NOMO-1 treated with dmso at 0.1 percent for 144 hours (cell line): ENCODE measurements around the gene CYGB.
"Not testable (repeated sequence)": the region's sequence is repeated elsewhere in the genome, so short reads cannot be mapped to it uniquely, and the experiment has no call there.

ENCODE experiments used
- DNase-seq: peaks from one replicate; lab custom pipeline; 2025; ENCODE audit not compliant: unreplicated experiment; lab: John Stamatoyannopoulos, UW

The CYGB gene

DNA sequence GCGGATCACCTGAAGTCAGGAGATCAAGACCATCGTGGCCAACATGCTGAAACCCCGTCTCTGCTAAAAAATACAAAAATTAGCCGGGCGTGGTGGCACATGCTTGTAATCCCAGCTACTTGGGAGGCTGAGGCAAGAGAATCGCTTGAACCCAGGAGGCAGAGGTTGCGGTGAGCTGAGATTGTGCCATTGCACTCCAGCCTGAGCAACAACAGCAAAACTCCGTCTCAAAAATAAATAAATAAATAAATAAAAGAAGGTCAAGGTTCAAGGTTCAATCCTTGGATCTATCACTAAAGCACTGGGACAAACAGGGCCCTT is 12.0 kb downstream of the CYGB start:
- DNase-seq = not testable (repeated sequence)

DNA sequence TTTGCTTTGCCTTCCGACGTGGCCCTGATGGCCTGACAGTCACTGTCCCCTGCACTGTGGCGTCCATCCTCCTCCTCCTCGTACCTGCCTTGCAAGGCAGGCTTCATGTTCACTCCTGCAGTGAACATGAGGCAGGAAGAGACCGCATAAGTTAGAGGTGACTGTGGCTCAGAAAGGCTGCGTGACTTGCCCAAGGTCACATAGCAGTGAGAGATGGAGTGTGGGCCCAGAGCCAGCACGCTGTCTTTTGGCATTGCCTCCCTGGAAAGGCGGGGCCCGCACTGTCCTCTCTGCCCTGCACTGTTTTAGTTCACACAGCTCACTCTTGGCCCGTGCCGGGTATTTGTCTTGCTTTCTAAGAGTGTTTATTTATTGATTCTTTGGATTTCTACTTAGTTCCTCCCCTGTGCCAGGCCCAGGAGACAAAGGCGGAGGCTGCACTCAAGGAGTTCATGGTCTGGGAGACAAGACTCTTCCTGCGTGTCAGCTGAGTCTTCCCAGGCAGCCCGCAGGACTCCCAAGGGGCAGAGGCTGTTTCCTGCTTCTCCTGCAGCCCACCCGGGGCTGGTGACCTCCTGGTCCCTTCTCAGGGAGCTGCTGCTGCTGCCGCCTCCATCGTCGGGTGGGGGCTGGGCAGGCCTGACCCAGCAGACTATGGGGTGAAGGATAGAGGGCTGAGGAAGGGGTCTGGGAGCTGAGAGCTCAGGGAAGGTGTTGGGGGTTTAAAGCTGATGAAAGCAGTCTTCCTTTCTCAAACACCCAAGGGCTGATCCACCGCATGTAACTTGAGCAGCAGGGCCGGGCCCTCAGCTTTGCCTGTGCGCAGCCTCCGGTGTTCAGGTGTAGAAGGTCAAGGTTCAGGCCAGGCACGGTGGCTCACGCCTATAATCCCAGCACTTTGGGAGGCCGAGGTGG is 12.7 kb downstream of the CYGB start:
- DNase-seq = no peak

DNA sequence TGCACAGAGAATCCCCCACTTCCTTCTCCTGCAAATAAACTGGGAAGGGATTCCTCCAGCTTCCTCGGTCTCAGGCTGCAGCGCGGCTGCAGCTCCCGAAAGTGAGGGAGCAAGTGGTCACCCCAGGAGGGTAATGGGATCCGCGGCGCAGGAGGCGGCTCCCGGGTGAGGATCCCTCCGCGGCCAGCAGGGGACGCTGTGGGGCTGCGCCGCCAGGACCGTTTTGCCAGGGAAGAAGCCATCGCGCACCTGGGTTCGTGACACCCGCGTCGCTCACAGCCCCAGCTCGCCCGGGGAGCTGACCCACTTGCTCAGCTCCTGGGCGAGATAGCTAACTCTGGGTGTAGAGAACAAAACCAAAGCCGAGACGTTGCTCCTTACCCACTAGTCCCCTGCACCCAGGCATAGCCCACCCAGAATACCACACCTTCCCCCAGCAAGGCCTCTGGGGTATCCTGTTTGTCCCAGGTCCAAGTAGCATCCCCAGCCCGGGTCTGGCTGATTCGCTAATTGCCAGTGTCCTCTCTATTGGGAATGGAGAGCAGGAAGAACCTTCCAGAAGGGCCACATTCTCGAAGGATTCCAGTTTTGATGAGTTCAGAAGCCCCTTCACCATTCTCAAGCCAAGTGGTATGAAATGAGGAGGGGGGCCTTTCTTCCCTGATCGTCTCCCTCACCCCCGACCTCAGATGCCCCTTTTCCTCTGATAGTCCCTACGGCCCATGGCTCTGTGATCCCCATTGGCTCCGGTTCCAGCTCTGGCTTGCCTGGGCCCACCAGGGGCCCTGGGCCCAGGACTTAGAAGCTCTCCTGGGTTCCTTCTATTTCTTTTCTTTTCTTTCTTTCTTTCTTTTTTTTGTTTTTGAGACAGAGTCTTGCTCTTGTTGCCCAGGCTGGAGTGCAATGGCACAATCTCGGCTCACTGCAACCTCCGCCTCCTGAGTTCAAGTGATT is 14.1 kb downstream of the CYGB start:
- DNase-seq = peak; percentile 57

- DNase-seq = not testable (repeated sequence)
Observed at GRCh38 chr17:76521683-76522082, 15.8 kb downstream of the CYGB start.

GRCh38 chr17:76521262-76521661 is 16.2 kb downstream of the CYGB start:
- no peak for DNase-seq

GRCh38 chr17:76519048-76519966 is 18.2 kb downstream of the CYGB start:
- DNase-seq = no peak

DNA sequence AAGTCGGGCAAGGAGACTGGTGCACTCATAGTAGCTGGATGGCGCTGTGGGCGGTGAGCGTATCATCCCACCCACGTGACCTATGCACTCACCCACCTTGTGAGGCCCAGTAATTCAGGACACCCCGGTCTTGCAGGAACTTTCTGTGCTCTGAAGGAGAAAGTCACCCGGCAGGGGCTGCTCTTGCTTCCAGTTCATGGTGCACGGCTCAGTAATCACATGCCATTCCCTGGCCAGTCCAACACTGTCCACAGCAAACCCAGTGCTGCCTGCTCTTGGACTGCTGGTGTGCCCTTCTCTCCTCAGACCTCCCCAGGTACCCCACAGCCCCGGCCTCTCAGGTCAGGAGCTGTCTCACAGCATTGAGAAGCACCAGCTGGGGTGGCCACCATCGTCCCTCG is 19.9 kb downstream of the CYGB start:
- no peak for DNase-seq

DNA sequence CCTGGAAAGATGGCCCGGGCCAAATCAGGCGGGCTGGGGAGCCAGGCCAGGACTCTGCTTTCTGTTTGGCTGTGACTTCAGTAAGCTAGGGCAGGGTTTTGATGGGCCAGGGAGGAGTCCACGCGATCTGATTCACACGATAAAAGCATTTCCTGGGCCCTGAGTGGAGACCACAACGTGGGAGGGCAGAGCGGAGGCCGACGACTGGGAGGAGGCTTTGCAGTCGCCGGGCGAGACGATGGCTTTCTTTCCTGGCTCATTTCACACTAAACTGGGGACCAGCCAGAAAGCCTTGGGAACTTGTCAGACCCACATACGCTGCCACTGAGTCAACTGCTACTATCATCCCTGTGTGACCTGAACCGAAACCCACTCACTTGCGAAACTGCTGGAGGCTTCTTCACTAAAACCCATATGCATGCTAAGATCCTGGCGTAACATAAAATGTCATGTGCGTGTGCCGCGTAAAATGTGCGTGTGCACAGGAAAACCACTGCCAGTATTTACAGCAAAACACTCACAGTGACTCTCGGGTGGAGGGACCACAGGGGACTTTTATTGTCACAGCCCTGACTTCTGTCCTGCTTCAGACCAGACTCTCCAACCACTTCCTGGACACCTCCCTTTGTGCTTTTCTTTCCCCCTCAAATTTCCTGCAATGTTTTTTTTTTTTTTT is 22.1 kb downstream of the CYGB start:
- DNase-seq = no peak

DNA sequence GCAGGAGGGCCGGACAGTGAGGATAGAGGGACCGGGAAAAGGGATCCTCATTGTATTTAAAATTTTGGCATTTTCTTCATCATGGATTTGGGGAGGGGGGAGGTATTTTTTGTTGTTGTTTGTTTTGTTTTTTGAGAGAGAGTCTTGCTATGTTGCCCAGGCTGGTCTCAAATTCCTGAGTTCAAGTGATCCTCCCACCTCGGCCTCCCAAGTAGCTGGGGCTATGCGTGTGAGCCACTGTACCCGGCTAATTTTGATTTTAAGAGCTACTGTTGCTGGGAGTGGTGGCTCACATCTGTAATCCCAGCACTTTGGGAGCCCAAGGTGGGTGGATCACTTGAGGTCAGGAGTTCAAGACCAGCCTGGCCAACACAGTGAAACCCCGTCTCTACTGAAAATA is 23.2 kb downstream of the CYGB start:
- DNase-seq = not testable (repeated sequence)

DNA sequence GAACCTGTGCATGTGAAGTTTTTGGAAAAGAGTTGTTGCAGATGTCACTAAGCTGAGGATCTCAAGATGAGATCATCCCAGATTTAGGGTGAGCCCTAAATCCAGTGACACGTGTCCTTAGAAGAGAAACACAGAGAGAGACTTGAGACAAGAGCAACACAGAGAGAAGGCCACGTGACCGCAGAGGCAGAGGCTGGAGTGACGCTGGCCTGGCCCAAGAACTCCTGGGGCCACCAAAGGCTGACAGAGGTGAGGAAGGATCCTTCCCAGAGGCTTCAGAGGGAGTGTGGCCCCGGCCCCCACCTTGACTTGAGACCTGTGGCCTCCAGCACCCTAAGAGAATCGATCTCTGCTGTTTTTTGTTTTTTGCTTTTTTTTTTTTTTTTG is 24.2 kb downstream of the CYGB start:
- DNase-seq = no peak

DNA sequence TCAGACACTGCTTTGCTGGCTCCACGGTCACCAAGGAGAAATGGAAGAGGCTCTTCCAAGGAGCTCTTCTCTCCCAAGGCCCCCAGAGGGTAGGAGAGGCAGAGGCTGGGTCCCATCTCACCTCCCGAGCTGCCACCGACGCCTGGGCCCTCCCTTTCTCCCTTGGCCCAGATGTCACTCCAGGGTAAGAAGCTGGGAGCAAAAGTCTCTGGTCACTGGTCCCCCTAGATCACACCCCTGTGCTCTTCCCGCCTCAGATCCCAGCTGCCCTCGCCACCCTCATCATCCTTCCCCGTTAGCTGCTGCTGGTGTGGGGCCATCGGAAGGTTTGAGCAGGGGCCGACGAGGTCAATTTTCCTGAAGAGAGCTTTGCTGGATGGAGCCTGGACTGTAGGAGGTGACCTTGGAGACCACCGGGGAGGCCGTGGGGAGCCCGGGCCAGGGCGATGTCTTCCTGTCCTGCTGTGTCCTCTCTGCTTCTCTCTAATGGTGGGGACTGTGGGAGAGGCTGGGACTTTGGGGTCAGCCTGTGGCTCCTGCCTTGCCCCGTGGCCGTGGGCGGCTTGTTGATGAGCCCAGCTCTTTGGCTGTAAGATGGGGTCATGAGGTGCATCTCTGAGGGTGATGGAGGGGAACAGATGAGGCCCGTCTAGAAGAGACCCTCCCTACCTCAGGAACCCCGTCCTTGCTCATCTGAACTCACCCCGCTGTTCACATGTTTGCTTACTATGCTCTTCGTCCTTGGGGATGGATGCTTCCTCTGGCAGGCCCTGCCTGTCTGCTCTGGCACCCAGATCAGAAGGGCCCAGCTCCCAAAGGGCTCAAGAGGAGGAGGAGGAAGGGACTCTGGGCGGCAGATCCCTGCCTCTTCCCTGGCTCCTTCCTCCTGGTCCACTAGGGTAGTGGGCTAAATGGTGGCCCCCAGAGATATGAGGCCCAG is 24.9 kb downstream of the CYGB start:
- DNase-seq = no peak

- DNase-seq = no peak
Observed at GRCh38 chr17:76511668-76512365, 25.7 kb downstream of the CYGB start.

DNA sequence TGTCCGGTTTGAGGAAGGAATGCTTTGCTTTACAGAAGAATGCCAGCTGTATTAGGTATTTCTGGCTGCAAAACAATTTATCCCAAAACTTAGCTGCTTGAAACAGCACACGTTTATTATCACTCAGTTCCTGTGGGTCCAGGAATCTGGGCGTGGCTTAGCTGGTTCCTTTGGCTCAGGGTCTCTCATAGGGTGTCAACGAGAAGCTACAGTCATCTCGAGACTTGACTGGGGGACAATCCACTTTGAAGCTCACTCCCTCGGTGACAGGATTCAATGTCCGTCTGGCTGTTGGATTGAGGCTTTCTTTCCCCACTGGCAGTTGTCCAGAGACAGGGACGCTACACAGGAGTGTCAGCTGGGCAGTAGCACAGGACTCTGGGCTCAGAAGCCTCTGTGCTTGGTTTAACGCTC is 26.7 kb downstream of the CYGB start:
- DNase-seq = no peak

DNA sequence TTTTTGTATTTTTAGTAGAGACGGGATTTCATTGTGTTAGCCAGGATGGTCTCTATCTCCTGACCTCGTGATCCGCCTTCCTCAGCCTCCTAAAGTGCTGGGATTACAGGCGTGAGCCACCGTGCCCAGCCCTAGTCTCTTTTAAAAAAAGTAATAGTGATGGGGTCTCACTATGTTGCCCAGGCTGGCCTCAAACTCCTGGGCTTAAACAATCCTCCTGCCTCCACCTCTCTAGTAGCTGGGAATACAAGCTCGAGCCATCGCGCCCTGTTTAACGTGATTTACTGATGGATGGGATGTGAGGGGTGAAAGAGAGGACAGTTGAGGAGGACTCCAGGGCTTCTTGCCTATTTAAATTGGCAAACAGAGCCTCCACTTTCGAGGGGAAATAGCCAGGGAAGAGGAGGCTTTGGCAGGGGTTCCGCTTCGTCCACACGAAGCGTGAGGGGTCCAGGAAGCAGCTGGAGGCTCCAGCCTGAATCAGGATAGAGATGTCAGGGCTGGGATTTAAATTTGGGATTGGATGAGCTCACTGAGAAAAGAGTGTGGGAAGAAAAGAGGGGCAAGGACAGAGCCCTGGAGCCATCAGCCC is 28.9 kb downstream of the CYGB start:
- DNase-seq = not testable (repeated sequence)

DNA sequence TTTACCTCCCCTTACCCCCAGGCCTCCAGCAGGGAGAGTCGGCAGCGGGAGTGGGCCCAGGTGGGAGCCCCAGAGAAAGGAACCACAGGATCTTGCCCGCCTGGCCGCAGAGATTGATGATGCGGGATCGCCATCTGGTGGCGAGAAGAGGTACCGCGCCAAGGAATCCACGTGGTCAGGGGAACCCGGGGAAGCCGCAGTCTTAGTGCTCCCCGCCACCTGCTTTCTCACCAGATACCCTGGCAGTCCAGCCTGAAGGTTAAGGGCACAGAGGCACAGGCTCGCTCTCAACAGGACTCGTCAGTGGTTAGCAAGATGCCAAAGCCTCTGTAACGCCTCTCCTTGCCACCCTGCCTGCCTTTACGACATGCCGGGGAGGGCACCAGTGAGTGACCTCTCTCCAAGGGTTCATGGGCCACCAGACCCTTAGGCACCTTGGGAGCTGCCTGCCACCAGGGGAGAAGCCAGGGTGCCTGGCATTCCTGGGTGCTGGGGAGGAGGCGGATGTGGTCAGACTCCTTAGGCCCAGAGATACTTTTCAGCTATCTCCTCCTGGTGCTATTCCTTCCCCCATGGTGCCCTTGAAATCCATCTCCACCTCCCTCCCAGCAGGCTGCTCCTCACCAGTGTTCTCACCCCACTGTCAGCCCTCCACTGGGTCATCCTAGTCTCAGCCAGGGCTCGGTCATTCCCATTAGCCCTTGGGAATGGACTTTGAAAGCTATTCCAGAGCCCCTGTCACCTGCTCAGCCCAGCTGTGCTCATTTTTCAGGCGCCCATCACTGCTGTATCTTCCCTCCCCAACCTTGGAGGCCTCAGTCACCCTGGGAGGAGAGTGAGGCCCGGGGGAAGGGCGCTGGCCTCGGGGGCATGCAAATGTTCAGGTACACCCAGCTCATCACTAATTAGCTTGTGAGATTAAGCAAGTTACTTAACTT is 30.8 kb downstream of the CYGB start:
- peak; percentile 55 for DNase-seq

DNA sequence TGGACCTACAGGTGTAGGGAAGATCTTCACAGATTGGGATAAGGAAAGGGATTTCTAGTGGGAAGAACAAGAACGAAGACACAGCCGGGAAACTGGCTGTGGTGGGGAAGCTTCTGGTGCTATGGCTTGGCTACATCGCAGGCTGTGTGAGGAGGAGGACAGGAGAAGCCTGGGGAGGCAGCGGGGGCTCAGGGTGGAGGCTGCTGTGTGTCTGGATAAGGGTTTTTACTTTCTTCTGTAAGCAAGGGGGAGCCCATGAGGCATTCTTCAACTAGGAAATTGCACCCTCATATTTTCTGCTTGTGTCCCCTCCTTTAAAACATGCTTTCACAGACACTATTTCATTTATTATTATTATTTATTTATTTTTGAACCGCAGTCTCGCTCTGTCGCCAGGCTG is 33.4 kb downstream of the CYGB start:
- DNase-seq = no peak
